CD4-positive, CD25-positive, alpha-beta regulatory T cell (primary cell): Measurements from ENCODE around the gene HMGB4. TPM values are rescaled to one million over a fixed set of nuclear protein-coding genes. Genes with fewer than 3 reads are reported as not detected.

ENCODE experiments used
- ATAC-seq, 2 donors: fragments of 150-1000 bp; cut with Tn5 transposase; one replicate each; pipeline ENCODE4 v1.10.0; 2021; ENCODE audit warnings: low read depth in 2 of 2, moderate number of reproducible peaks in 2 of 2, moderate library complexity in 1 of 2
- DNase-seq, 3 donors: peaks; one replicate each; pipeline versions ENCODE4 v3.0.0 to v3.0.0-alpha.2; 2012 to 2022; ENCODE audit warnings: mixed read lengths in 1 of 3
- H3K27ac ChIP-seq: one replicate; pipeline ENCODE4 v1.7.0; 2013; ENCODE audit warnings: mild to moderate bottlenecking, low read length; ENCODE audit not compliant: insufficient read depth, poor library complexity, severe bottlenecking
- H3K27me3 ChIP-seq: one replicate; pipeline ENCODE4 v1.7.0; 2013; ENCODE audit warnings: low read length; ENCODE audit not compliant: control insufficient read depth, insufficient read depth
- H3K36me3 ChIP-seq: one replicate; pipeline ENCODE4 v1.7.0; 2013; ENCODE audit warnings: mild to moderate bottlenecking, low read length, moderate library complexity; ENCODE audit not compliant: control insufficient read depth, insufficient read depth
- H3K4me1 ChIP-seq: 2 replicates; pipeline ENCODE4 v1.7.0; 2013; ENCODE audit warnings: mild to moderate bottlenecking, low read length; ENCODE audit not compliant: insufficient read depth, control insufficient read depth, poor library complexity, severe bottlenecking
- H3K4me3 ChIP-seq: one replicate; pipeline ENCODE4 v1.7.0; 2013; ENCODE audit warnings: low read depth, mild to moderate bottlenecking, low read length, moderate library complexity
- H3K9me3 ChIP-seq, 2 experiments: 1 replicate in 1 of 2; 2 replicates in 1 of 2; pipeline ENCODE4 v1.7.0; 2013; ENCODE audit warnings: low read length in 2 of 2, mild to moderate bottlenecking in 1 of 2, moderate library complexity in 1 of 2; ENCODE audit not compliant: control insufficient read depth in 2 of 2
- H3K27ac Mint-ChIP-seq, 3 donors: one replicate each; pipeline ENCODE4 v1.8.0; 2020 to 2022; ENCODE audit warnings: mild to moderate bottlenecking in 3 of 3, mixed read lengths in 3 of 3, moderate library complexity in 2 of 3
- H3K27me3 Mint-ChIP-seq: one replicate; pipeline ENCODE4 v1.8.0; 2022; ENCODE audit warnings: mild to moderate bottlenecking, mixed read lengths
- H3K36me3 Mint-ChIP-seq: one replicate; pipeline ENCODE4 v1.8.0; 2020; ENCODE audit warnings: mixed read lengths
- H3K4me1 Mint-ChIP-seq, 4 donors: one replicate each; pipeline ENCODE4 v1.8.0; 2020 to 2022; ENCODE audit warnings: mixed read lengths in 4 of 4, mild to moderate bottlenecking in 1 of 4
- H3K4me3 Mint-ChIP-seq, 4 donors: one replicate each; pipeline ENCODE4 v1.8.0; 2020 to 2022; ENCODE audit warnings: mild to moderate bottlenecking in 4 of 4, mixed read lengths in 4 of 4, moderate library complexity in 3 of 4
- H3K9me3 Mint-ChIP-seq, 7 donors: one replicate each; pipeline ENCODE4 v1.8.0; 2020 to 2022; ENCODE audit warnings: mixed read lengths in 7 of 7, mild to moderate bottlenecking in 3 of 7, moderate library complexity in 2 of 7
- polyA plus RNA-seq, 4 donors: library from polyadenylated mRNA; unstranded; fragments of 300-500 nt; fragmentation: Illumina TruSeq; gene quantifications; one replicate each; pipeline ENCODE4 v1.2.3, GENCODE V29; 2021
- total RNA-seq: library from RNA; stranded (reverse); gene quantifications from one replicate; pipeline ENCODE4 v1.2.3, GENCODE V29; 2022

The HMGB4 gene
- total and polyA plus RNA-seq, 5 donors from 2014 or later = not detected

GRCh38 chr1:33908324-33908956, 44.6 kb downstream of the HMGB4 start:
- peaks cover 0 to 1% (median 0%) of the 10 kb centered on the region in 4 donors for H3K4me1 Mint-ChIP-seq
- peaks cover 6% of the 10 kb centered on the region for H3K27me3 Mint-ChIP-seq
- Histone ChIP-seq H3K27ac (no peak overlapping the region), H3K9me3 (no peaks in the 10 kb centered on the region), H3K4me1 (no peaks in the 10 kb centered on the region), H3K4me3 (no peak overlapping the region), H3K27me3 (no peaks in the 10 kb centered on the region), H3K36me3 (no peaks in the 10 kb centered on the region)
- no peak overlapping the region for H3K4me3 Mint-ChIP-seq
- ATAC-seq (no peak), DNase-seq (no peak)
- peaks cover 0 to 6% (median 2%) of the 10 kb centered on the region in 7 donors for H3K9me3 Mint-ChIP-seq
- H3K27ac Mint-ChIP-seq = no peak overlapping the region
- no peaks in the 10 kb centered on the region for H3K36me3 Mint-ChIP-seq
